Measurements from ENCODE around the gene CDK5R1.
"Not testable (repeated sequence)": the region's sequence is repeated elsewhere in the genome, so short reads cannot be mapped to it uniquely, and the experiment has no call there.

CDK5R1 gene

GRCh38 chr17:32486701-32487472 is at the start of gene CDK5R1:
CDK5R1 (plus strand) TSS chr17:32486993; CDS start chr17:32487621, 628 bp downstream.
- no peak for DNase-seq

- no peak for DNase-seq
These were observed 46.1 kb upstream of the CDK5R1 start for GRCh38 chr17:32440722-32441121.

GRCh38 chr17:32441886-32442285 is 44.9 kb upstream of the CDK5R1 start:
- no peak for DNase-seq

GRCh38 chr17:32443827-32444300 is 42.9 kb upstream of the CDK5R1 start:
- DNase-seq, result no peak

- DNase-seq, result peak; percentile 83
These were observed 42.3 kb upstream of the CDK5R1 start, which contains the start of gene PSMD11 for GRCh38 chr17:32444301-32445073. PSMD11 (plus strand) TSS chr17:32444510; CDS start chr17:32444524, 14 bp downstream.

GRCh38 chr17:32445074-32445415 is 41.7 kb upstream of the CDK5R1 start:
- no peak for DNase-seq

- no peak for DNase-seq
These were observed 41.3 kb upstream of the CDK5R1 start for GRCh38 chr17:32445497-32445896.

GRCh38 chr17:32445971-32446370 is 40.8 kb upstream of the CDK5R1 start:
- DNase-seq, result no peak

- no peak for DNase-seq
These were observed 39.8 kb upstream of the CDK5R1 start for GRCh38 chr17:32446949-32447348.

- DNase-seq, result no peak
These were observed 36.8 kb upstream of the CDK5R1 start for GRCh38 chr17:32449963-32450362.

GRCh38 chr17:32450379-32450778 is 36.4 kb upstream of the CDK5R1 start:
- DNase-seq, result not testable (repeated sequence)

- DNase-seq, result no peak
These were observed 34.9 kb upstream of the CDK5R1 start for GRCh38 chr17:32451879-32452278.

- DNase-seq, result no peak
These were observed 34.5 kb upstream of the CDK5R1 start for GRCh38 chr17:32452281-32452680.

- no peak for DNase-seq
These were observed 33.4 kb upstream of the CDK5R1 start for GRCh38 chr17:32453370-32453769.

- DNase-seq, result no peak
These were observed 28.4 kb upstream of the CDK5R1 start for GRCh38 chr17:32458371-32458770.

GRCh38 chr17:32460054-32460453 is 26.7 kb upstream of the CDK5R1 start:
- no peak for DNase-seq

- no peak for DNase-seq
These were observed 25.3 kb upstream of the CDK5R1 start for GRCh38 chr17:32461498-32461852.

- peak; percentile 29 for DNase-seq
These were observed 24.8 kb upstream of the CDK5R1 start for GRCh38 chr17:32461853-32462617.

- DNase-seq, result no peak
These were observed 23.5 kb upstream of the CDK5R1 start for GRCh38 chr17:32463304-32463703.

GRCh38 chr17:32464374-32464773 is 22.4 kb upstream of the CDK5R1 start:
- no peak for DNase-seq

- no peak for DNase-seq
These were observed 18.8 kb upstream of the CDK5R1 start for GRCh38 chr17:32467949-32468348.

GRCh38 chr17:32470405-32471167 is 16.2 kb upstream of the CDK5R1 start:
- no peak for DNase-seq

GRCh38 chr17:32471652-32472051 is 15.1 kb upstream of the CDK5R1 start:
- DNase-seq, result no peak

Data from NCI-H524 treated with DMSO at 0.1 percent for 48 hours (cell line).